K562 (cell line): ENCODE results near the gene MED17. TPM values are rescaled to one million over a fixed set of nuclear protein-coding genes. Genes with fewer than 3 reads are reported as not detected.

Source experiments
- BCL6 ChIP-seq: fragments of 250-450 bp; sonication (Bioruptor Pico); IDR thresholded peaks from 2 replicates; pipeline ENCODE4 v1.4.0; 2020
- CBFA2T3 ChIP-seq: fragments of 450-650 bp; IDR thresholded peaks from 2 replicates; pipeline ENCODE4 v1.6.1; 2017
- ELF2 ChIP-seq: fragments of 250-450 bp; sonication (Bioruptor Pico); IDR thresholded peaks from 2 replicates; pipeline ENCODE4 v1.5.0; 2021; ENCODE audit warnings: mild to moderate bottlenecking
- ETV5 ChIP-seq: sonication (generic); formaldehyde crosslinking; IDR thresholded peaks from 2 replicates; pipeline ENCODE4 v1.4.0; 2020; ENCODE audit warnings: low read depth, mild to moderate bottlenecking, missing genetic modification reagents
- EWSR1 ChIP-seq: fragments of 450-650 bp; IDR thresholded peaks from 2 replicates; pipeline ENCODE4 v1.6.1; 2018; ENCODE audit warnings: borderline replicate concordance, mild to moderate bottlenecking, low read depth, moderate library complexity; ENCODE audit not compliant: partially characterized antibody
- FOXJ2 ChIP-seq: fragments of 200-800 bp; sonication (Bioruptor generic); IDR thresholded peaks from 2 replicates; pipeline ENCODE4 v1.6.1; 2016; ENCODE audit warnings: missing genetic modification characterization, missing compliant biosample characterization
- FOXK2 ChIP-seq, 2 experiments: fragments of 450-650 bp; IDR thresholded peaks in 1 of 2; conservative IDR thresholded peaks in 1 of 2; 2 replicates each; pipeline ENCODE4 v1.6.1; 2016; ENCODE audit warnings: low read depth in 2 of 2, mild to moderate bottlenecking in 1 of 2
- FUS ChIP-seq: fragments of 200-400 bp; formaldehyde crosslinking; optimal IDR thresholded peaks from 2 replicates; pipeline ENCODE3; 2017; ENCODE audit warnings: low read depth, low read length
- GABPA ChIP-seq: fragments of 200-800 bp; sonication (Bioruptor generic); conservative IDR thresholded peaks from 2 replicates; pipeline ENCODE4 v1.6.1; 2016; ENCODE audit warnings: low read depth, missing genetic modification characterization, missing compliant biosample characterization
- GTF2A2 ChIP-seq: IDR thresholded peaks from 2 replicates; pipeline ENCODE4 v1.6.1; 2016; ENCODE audit warnings: mild to moderate bottlenecking, missing genetic modification characterization, missing compliant biosample characterization
- HOXB6 ChIP-seq: fragments of 250-450 bp; sonication (Bioruptor Pico); IDR thresholded peaks from 2 replicates; pipeline ENCODE4 v1.5.1; 2022; ENCODE audit warnings: mild to moderate bottlenecking, borderline replicate concordance
- ID3 ChIP-seq, 2 experiments: fragments of 250-450 bp in 1 of 2; fragments of 450-650 bp in 1 of 2; sonication (Bioruptor Pico) in 1 of 2; IDR thresholded peaks; 2 replicates each; pipeline versions ENCODE4 v1.6.1 to v1.8.0; 2016 to 2021; ENCODE audit warnings: mild to moderate bottlenecking in 2 of 2, moderate library complexity in 2 of 2, missing compliant biosample characterization in 1 of 2, missing genetic modification characterization in 1 of 2
- NR2F6 ChIP-seq: fragments of 450-650 bp; formaldehyde crosslinking; IDR thresholded peaks from 2 replicates; pipeline ENCODE4 v1.4.0; 2020; ENCODE audit warnings: mild to moderate bottlenecking
- POLR2A ChIP-seq: fragments of 450-650 bp; conservative IDR thresholded peaks from 2 replicates; pipeline ENCODE4 v1.6.1; 2016
- POLR2AphosphoS5 ChIP-seq: IDR thresholded peaks from 2 replicates; pipeline ENCODE4 v1.6.1; 2011; ENCODE audit warnings: mild to moderate bottlenecking, low read depth, low read length, moderate library complexity; ENCODE audit not compliant: control insufficient read depth, insufficient read depth
- POLR2H ChIP-seq: IDR thresholded peaks from 2 replicates; pipeline ENCODE4 v1.6.1; 2016; ENCODE audit warnings: missing genetic modification characterization, low read depth, mild to moderate bottlenecking, control low read depth, missing compliant biosample characterization, moderate library complexity
- POU5F1 ChIP-seq: fragments of 150-350 bp; IDR thresholded peaks from 2 replicates; pipeline ENCODE4 v1.6.1; 2014; ENCODE audit warnings: borderline replicate concordance, low read length, low read depth, mild to moderate bottlenecking; ENCODE audit not compliant: partially characterized antibody
- PRPF4 ChIP-seq: fragments of 200-400 bp; formaldehyde crosslinking; IDR thresholded peaks from one replicate; pipeline ENCODE4 v1.6.1; 2017; ENCODE audit warnings: low read length, low read depth, mild to moderate bottlenecking; ENCODE audit not compliant: insufficient read depth, poor library complexity, severe bottlenecking
- PTBP1 ChIP-seq: fragments of 200-400 bp; formaldehyde crosslinking; IDR thresholded peaks from 2 replicates; pipeline ENCODE4 v1.6.1; 2017; ENCODE audit warnings: low read depth, low read length
- RBM17 ChIP-seq: fragments of 200-400 bp; formaldehyde crosslinking; IDR thresholded peaks from 2 replicates; pipeline ENCODE4 v1.6.1; 2017; ENCODE audit warnings: low read depth, mild to moderate bottlenecking, low read length, borderline replicate concordance
- RBM39 ChIP-seq: fragments of 200-400 bp; formaldehyde crosslinking; optimal IDR thresholded peaks from 2 replicates; pipeline ENCODE3; 2018; ENCODE audit warnings: low read depth, low read length
- RFX7 ChIP-seq: fragments of 250-450 bp; sonication (Bioruptor Pico); IDR thresholded peaks from 2 replicates; pipeline ENCODE4 v1.5.1; 2021; ENCODE audit warnings: mild to moderate bottlenecking
- SPI1 ChIP-seq: IDR thresholded peaks from 2 replicates; pipeline ENCODE4 v1.6.1; 2011; ENCODE audit warnings: low read depth, low read length, control low read depth, borderline replicate concordance
- SREBF1 ChIP-seq: fragments of 150-350 bp; IDR thresholded peaks from 2 replicates; pipeline ENCODE4 v1.6.1; 2014; ENCODE audit warnings: antibody characterized with exemption, low read depth, low read length, borderline replicate concordance
- SRF ChIP-seq, 2 experiments: fragments of 250-450, 450-650 bp in 1 of 2; sonication (Bioruptor Pico) in 1 of 2; sonication (generic) in 1 of 2; formaldehyde crosslinking; IDR thresholded peaks; 2 replicates each; pipeline versions ENCODE4 v1.5.0 to v1.5.1; 2020 to 2022; ENCODE audit warnings: mild to moderate bottlenecking in 1 of 2, missing genetic modification reagents in 1 of 2
- TAF9B ChIP-seq: fragments of 450-650 bp; IDR thresholded peaks from 2 replicates; pipeline ENCODE4 v1.6.1; 2018; ENCODE audit warnings: mild to moderate bottlenecking; ENCODE audit not compliant: partially characterized antibody
- TARDBP ChIP-seq: fragments of 450-650 bp; IDR thresholded peaks from 2 replicates; pipeline ENCODE4 v1.6.1; 2016
- U2AF1 ChIP-seq: fragments of 200-400 bp; formaldehyde crosslinking; optimal IDR thresholded peaks from 2 replicates; pipeline ENCODE3; 2017; ENCODE audit warnings: mild to moderate bottlenecking, low read depth, low read length, moderate library complexity
- ZBTB17 ChIP-seq: fragments of 450-650 bp; formaldehyde crosslinking; IDR thresholded peaks from 2 replicates; pipeline ENCODE4 v1.4.0; 2020; ENCODE audit warnings: mild to moderate bottlenecking
- ZKSCAN8 ChIP-seq: fragments of 200-800 bp; sonication (Bioruptor generic); IDR thresholded peaks from 2 replicates; pipeline ENCODE4 v1.6.1; 2016; ENCODE audit warnings: missing genetic modification characterization, missing compliant biosample characterization
- polyA plus RNA-seq, 8 experiments: library from polyadenylated mRNA; depleted of rRNA in 4 of 8; stranded (reverse) in 5 of 8; unstranded in 3 of 8; fragments of >200 nt; fragmentation: Nextera tagmentation in 2 of 8; fragmentation: Illumina TruSeq in 1 of 8; extraction: Ambion mirVana in 2 of 8; extraction: Trizol in 1 of 8; gene quantifications; 2 replicates each; pipeline versions ENCODE4 v1.2.1 to v1.2.3, GENCODE V29; 2011 to 2014; ENCODE audit warnings: inconsistent platforms in 1 of 8, missing spikeins in 1 of 8
- total RNA-seq, 7 experiments: library from RNA; depleted of rRNA in 6 of 7; stranded (reverse); fragments of >200 nt in 6 of 7; fragmentation: Illumina TruSeq in 2 of 7; extraction: Trizol in 2 of 7; gene quantifications; 2 replicates each; pipeline versions ENCODE4 v1.2.1 to v1.2.3, GENCODE V29; 2011 to 2021; ENCODE audit warnings: low replicate concordance in 1 of 7

MED17 gene
- total and polyA plus RNA-seq, 9 of the 15 experiments (the other 6 are each of a cell fraction or from before 2014, with no cell fraction given) = 6.7 to 34.7 (median 26.8) TPM

- TF ChIP-seq ELF2 = no peak
- TF ChIP-seq HOXB6 (CRISPR knock-in tag) = no peak
- peak; percentile 55; the same call in 1 of the 2 replicates for TF ChIP-seq ZBTB17 (CRISPR knock-in tag)
- no peak for TF ChIP-seq PTBP1
- no peak for TF ChIP-seq U2AF1
- no peak for TF ChIP-seq BCL6
- no peak for TF ChIP-seq NR2F6 (CRISPR knock-in tag)
- TF ChIP-seq RBM17 = no peak
- no peak for TF ChIP-seq ZKSCAN8
- TF ChIP-seq GABPA (tag) = peak; percentile 96
- peak; percentile 91 for TF ChIP-seq POLR2H
- TF ChIP-seq FOXK2 (conservative IDR thresholded peaks at IDR 0.05 in 1 of 2, IDR thresholded peaks at IDR 0.05 in 1 of 2; ENCODE audit: low read depth in 2 of 2) = peak; percentile 87 to 91
- no peak for TF ChIP-seq SRF (CRISPR knock-in tag; IDR thresholded peaks at IDR 0.05)
- TF ChIP-seq SPI1 = no peak
- TF ChIP-seq RFX7 (CRISPR knock-in tag) = no peak
- TF ChIP-seq POU5F1 = no peak
- TF ChIP-seq ETV5 (CRISPR knock-in tag) = peak; percentile 56; the same call in 1 of the 2 replicates
- 0 out of 2 replicates have a peak, but pooled peaks have one; percentile 62 for TF ChIP-seq FOXJ2
- no peak for TF ChIP-seq ID3 (CRISPR knock-in tag; IDR thresholded peaks at IDR 0.05)
- no peak for TF ChIP-seq ID3 (tag; IDR thresholded peaks at IDR 0.05)
- TF ChIP-seq GTF2A2 (tag) = no peak
- no peak for TF ChIP-seq CBFA2T3
- TF ChIP-seq POLR2AphosphoS5 = peak; percentile 94
- TF ChIP-seq PRPF4 = no peak
- TF ChIP-seq TARDBP = no peak
- peak; percentile 79 for TF ChIP-seq TAF9B
- no peak for TF ChIP-seq SREBF1
- TF ChIP-seq EWSR1 = no peak
- peak; percentile 96 for TF ChIP-seq POLR2A
- no peak for TF ChIP-seq FUS
- no peak for TF ChIP-seq RBM39
These were observed at the start of gene MED17 (continued) for GRCh38 chr11:93784145-93784934.
